ENCODE data around the gene ARHGDIB.

ARHGDIB gene

GRCh38 chr12:14984036-14984435 is 22.6 kb upstream of the ARHGDIB start:
- DNase-seq (ENCODE audit: low spot score): no peak

- DNase-seq (ENCODE audit: low spot score): no peak
Observed at GRCh38 chr12:14982991-14983390, 21.6 kb upstream of the ARHGDIB start.

- DNase-seq (ENCODE audit: low spot score): no peak
Observed at GRCh38 chr12:14982562-14982961, 21.2 kb upstream of the ARHGDIB start.

GRCh38 chr12:14981049-14981448 is 19.6 kb upstream of the ARHGDIB start:
- no peak for DNase-seq (ENCODE audit: low spot score)

- no peak for DNase-seq (ENCODE audit: low spot score)
Observed at GRCh38 chr12:14979468-14979867, 18.1 kb upstream of the ARHGDIB start.

- no peak for DNase-seq (ENCODE audit: low spot score)
Observed at GRCh38 chr12:14976658-14977057, 15.3 kb upstream of the ARHGDIB start.

- DNase-seq (ENCODE audit: low spot score): no peak
Observed at GRCh38 chr12:14975457-14975856, 14.1 kb upstream of the ARHGDIB start.

- DNase-seq (ENCODE audit: low spot score): no peak
Observed at GRCh38 chr12:14974633-14975032, 13.2 kb upstream of the ARHGDIB start.

- DNase-seq (ENCODE audit: low spot score): no peak
Observed at GRCh38 chr12:14972816-14973215, 11.4 kb upstream of the ARHGDIB start, which contains the start of gene PDE6H. TSS of gene PDE6H (plus strand) at chr12:14973042. CDS start at chr12:14978013, 4,971 bp downstream.

- no peak for DNase-seq (ENCODE audit: low spot score)
Observed at GRCh38 chr12:14970473-14970872, 9.1 kb upstream of the ARHGDIB start.

- DNase-seq (ENCODE audit: low spot score): no peak
Observed at GRCh38 chr12:14968478-14968877, 7.1 kb upstream of the ARHGDIB start.

GRCh38 chr12:14965221-14965620 is 3.8 kb upstream of the ARHGDIB start:
- DNase-seq (ENCODE audit: low spot score): no peak

GRCh38 chr12:14964406-14964805 is 3.0 kb upstream of the ARHGDIB start:
- no peak for DNase-seq (ENCODE audit: low spot score)

GRCh38 chr12:14963520-14963919 is 2.1 kb upstream of the ARHGDIB start:
- DNase-seq (ENCODE audit: low spot score): no peak

- DNase-seq (ENCODE audit: low spot score): no peak
Observed at GRCh38 chr12:14962797-14963196, 1.4 kb upstream of the ARHGDIB start.

- no peak for DNase-seq (ENCODE audit: low spot score)
Observed at GRCh38 chr12:14962153-14962539, 745 bp upstream of the ARHGDIB start.

GRCh38 chr12:14960548-14961465 is 594 bp downstream of the ARHGDIB start:
- no peak for DNase-seq (ENCODE audit: low spot score)

- DNase-seq (ENCODE audit: low spot score): no peak
Observed at GRCh38 chr12:14959916-14960496, 1.4 kb downstream of the ARHGDIB start.

- DNase-seq (ENCODE audit: low spot score): no peak
Observed at GRCh38 chr12:14959463-14959862, 1.9 kb downstream of the ARHGDIB start.

GRCh38 chr12:14959126-14959440 is 2.3 kb downstream of the ARHGDIB start:
- DNase-seq (ENCODE audit: low spot score): no peak

GRCh38 chr12:14958361-14959125 is 2.9 kb downstream of the ARHGDIB start:
- no peak for DNase-seq (ENCODE audit: low spot score)

- no peak for DNase-seq (ENCODE audit: low spot score)
Observed at GRCh38 chr12:14957551-14958168, 3.7 kb downstream of the ARHGDIB start.
